ENCODE results near the gene COL7A1. TPM values are rescaled to one million over a fixed set of nuclear protein-coding genes. Genes with fewer than 3 reads are reported as not detected.

Gene COL7A1
- total RNA-seq, 1 experiment from 2014 or later = 16.4 TPM

- DNase-seq (ENCODE audit: low spot score) = no peak
- H3K27me3 ChIP-seq (replicated peaks; ENCODE audit: insufficient read depth, low read depth, low read length, poor library complexity) = no peaks in the 10 kb centered on the region
- intact Hi-C loops (cut with micrococcal nuclease; ENCODE audit: unreplicated experiment) = loop anchor here (10.0 kb wide), 1 partner anchor 69 kb away; no protein-coding TSS in a partner anchor
- no peaks in the 10 kb centered on the region for H3K4me1 ChIP-seq (ENCODE audit: insufficient read depth, low read length, poor library complexity, severe bottlenecking)
- no peaks in the 10 kb centered on the region for H3K9me3 ChIP-seq (ENCODE audit: low read depth, low read length, poor library complexity, severe bottlenecking)
- H3K27ac ChIP-seq (ENCODE audit: low read depth, low read length, poor library complexity, severe bottlenecking) = no peak overlapping the region
- no peak overlapping the region for H3K4me3 ChIP-seq (ENCODE audit: low read depth, low read length, poor library complexity, severe bottlenecking)
- H3K36me3 ChIP-seq (ENCODE audit: insufficient read depth, low read length, poor library complexity, severe bottlenecking) = no peaks in the 10 kb centered on the region
- BruUV-seq (replicated peaks) = no TSS peak
- TF ChIP-seq EZH2 (IDR thresholded peaks at IDR 0.05; ENCODE audit: borderline replicate concordance, low read depth, low read length, poor library complexity, severe bottlenecking) = no peak
- no peak for TF ChIP-seq CTCF (conservative IDR thresholded peaks at IDR 0.05; ENCODE audit: low read depth, low read length)
- ChIA-PET POLR2A (ENCODE audit: low non-redundant PET) (no interaction called here), CTCF (no interaction called here)
Observed at GRCh38 chr3:48544141-48544540, 51.0 kb downstream of the COL7A1 start.

- no peaks in the 10 kb centered on the region for H3K27me3 ChIP-seq (replicated peaks; ENCODE audit: insufficient read depth, low read depth, low read length, poor library complexity)
- POLR2A ChIA-PET (ENCODE audit: low non-redundant PET) = no interaction called here
- no peaks in the 10 kb centered on the region for H3K4me1 ChIP-seq (ENCODE audit: insufficient read depth, low read length, poor library complexity, severe bottlenecking)
- no peak overlapping the region for H3K27ac ChIP-seq (ENCODE audit: low read depth, low read length, poor library complexity, severe bottlenecking)
- no peak overlapping the region for H3K4me3 ChIP-seq (ENCODE audit: low read depth, low read length, poor library complexity, severe bottlenecking)
- BruUV-seq (replicated peaks) = no TSS peak
- TF ChIP-seq CTCF (conservative IDR thresholded peaks at IDR 0.05; ENCODE audit: low read depth, low read length) (no peak), EZH2 (IDR thresholded peaks at IDR 0.05; ENCODE audit: borderline replicate concordance, low read depth, low read length, poor library complexity, severe bottlenecking) (no peak)
- H3K36me3 ChIP-seq (ENCODE audit: insufficient read depth, low read length, poor library complexity, severe bottlenecking) = no peaks in the 10 kb centered on the region
- intact Hi-C loops (cut with micrococcal nuclease; ENCODE audit: unreplicated experiment) = loop anchor here (10.0 kb wide), 1 partner anchor 69 kb away; no protein-coding TSS in a partner anchor
- no peaks in the 10 kb centered on the region for H3K9me3 ChIP-seq (ENCODE audit: low read depth, low read length, poor library complexity, severe bottlenecking)
- CTCF ChIA-PET = no interaction called here
- no peak for DNase-seq (ENCODE audit: low spot score)
Observed at GRCh38 chr3:48543271-48543866, 51.8 kb downstream of the COL7A1 start.

GRCh38 chr3:48538451-48538850 is 56.7 kb downstream of the COL7A1 start:
- no peak for DNase-seq (ENCODE audit: low spot score)
- intact Hi-C loops (cut with micrococcal nuclease; ENCODE audit: unreplicated experiment) = no loop called here
- H3K4me1 ChIP-seq (ENCODE audit: insufficient read depth, low read length, poor library complexity, severe bottlenecking) = no peaks in the 10 kb centered on the region
- POLR2A ChIA-PET (ENCODE audit: low non-redundant PET) = no interaction called here
- H3K27me3 ChIP-seq (replicated peaks; ENCODE audit: insufficient read depth, low read depth, low read length, poor library complexity) = no peaks in the 10 kb centered on the region
- H3K27ac ChIP-seq (ENCODE audit: low read depth, low read length, poor library complexity, severe bottlenecking) = no peak overlapping the region
- CTCF ChIA-PET = no interaction called here
- no peak for TF ChIP-seq EZH2 (IDR thresholded peaks at IDR 0.05; ENCODE audit: borderline replicate concordance, low read depth, low read length, poor library complexity, severe bottlenecking)
- no peak for TF ChIP-seq CTCF (conservative IDR thresholded peaks at IDR 0.05; ENCODE audit: low read depth, low read length)
- BruUV-seq (replicated peaks) = no TSS peak
- H3K4me3 ChIP-seq (ENCODE audit: low read depth, low read length, poor library complexity, severe bottlenecking) = no peak overlapping the region
- no peaks in the 10 kb centered on the region for H3K9me3 ChIP-seq (ENCODE audit: low read depth, low read length, poor library complexity, severe bottlenecking)
- H3K36me3 ChIP-seq (ENCODE audit: insufficient read depth, low read length, poor library complexity, severe bottlenecking) = no peaks in the 10 kb centered on the region

Measured in A673 (cell line).